ENCODE results near the gene HAUS5.
"Not testable (repeated sequence)": the region's sequence is repeated elsewhere in the genome, so short reads cannot be mapped to it uniquely, and the experiment has no call there.

HAUS5 gene

GRCh38 chr19:35612559-35613321, at the start of gene HAUS5:
HAUS5 (plus strand) TSS chr19:35612735; CDS start chr19:35612795, 60 bp downstream.
- intact Hi-C loops (cut with DNase I) = loop anchor here (2.0 kb wide), 1 partner anchor 16 kb away; the partner anchor contains the start of gene RBM42
- peak; percentile 87 to 97 (median 94) for DNase-seq

- intact Hi-C loops (cut with DNase I) = no loop called here
- no peak for DNase-seq
Observed at GRCh38 chr19:35562776-35563175, 49.8 kb upstream of the HAUS5 start.

DNA sequence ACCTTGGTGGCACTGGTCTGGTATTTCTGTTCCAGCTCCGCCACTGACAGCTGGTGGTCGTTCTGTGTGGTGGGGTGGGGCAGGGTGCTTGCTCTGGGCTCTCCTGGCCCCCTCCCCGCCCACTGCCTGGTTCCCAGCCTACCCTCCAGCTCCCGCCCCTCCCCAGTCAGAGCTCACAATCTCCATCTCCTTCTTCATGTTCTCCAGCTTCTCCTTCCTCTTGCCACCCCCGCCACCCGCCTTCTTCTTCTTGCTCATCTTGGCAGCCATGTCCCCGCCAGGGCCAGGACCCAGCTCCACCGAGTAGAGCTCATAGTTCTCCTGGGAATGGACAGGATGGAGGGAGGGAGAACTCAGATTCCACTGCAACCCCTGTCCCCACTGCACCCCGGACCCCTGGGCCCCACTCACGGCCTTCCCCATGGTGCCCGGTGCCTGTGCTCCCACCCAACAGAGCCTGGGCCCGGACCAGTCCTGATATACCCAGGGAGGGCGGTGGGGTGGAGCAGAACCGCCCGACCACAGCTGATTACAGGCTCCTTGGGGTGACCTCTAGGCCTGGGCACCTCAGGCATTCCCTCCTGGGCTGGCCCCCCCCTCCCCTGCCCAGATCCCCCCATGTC, 49.2 kb upstream of the HAUS5 start, which contains the start of gene ATP4A:
Gene ATP4A, minus strand, starts transcription at position 452 of the 623 bp plus-strand sequence. Its CDS starts 29 bp downstream, at position 423.
- intact Hi-C loops (cut with DNase I) = no loop called here
- DNase-seq = no peak

DNA sequence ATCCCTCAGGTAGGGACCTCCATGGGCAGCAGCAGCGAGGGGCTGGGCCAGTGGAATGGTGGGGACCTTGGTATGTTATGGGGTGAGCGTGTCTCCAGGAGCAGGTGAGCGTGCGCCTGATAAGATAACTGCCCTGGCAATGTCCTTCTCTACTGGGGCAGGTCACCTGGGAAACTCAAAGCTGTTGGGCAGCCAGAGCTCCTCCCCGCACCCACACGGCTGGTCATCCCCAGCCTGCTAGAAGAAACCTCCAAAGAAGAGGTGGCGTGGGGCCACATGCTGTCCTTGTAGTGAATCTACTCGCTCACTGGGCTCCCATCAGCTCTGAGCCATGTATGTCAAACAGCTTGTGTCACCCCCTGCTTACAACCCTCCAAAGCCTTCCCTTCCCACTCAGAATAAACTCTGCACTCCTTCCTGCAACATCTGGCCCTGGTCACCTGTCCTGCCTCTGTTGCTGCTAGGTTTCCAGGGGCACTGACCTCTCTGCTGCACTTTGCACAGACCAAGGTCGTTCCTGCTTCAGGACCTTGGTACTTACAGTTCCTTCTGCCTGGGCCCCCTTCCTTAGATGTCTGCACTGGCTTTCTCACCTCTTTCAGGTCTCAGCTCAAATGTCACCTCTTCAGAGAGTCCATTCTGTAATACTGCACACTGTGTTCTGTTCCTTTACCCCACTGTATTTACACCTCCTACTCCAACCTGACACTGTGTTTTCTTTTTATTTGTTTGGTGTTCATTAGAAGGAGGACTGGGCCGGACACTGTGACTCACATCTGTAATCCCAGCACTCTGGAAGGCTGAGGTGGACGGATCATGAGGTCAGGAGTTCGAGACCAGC, 47.3 kb upstream of the HAUS5 start:
- intact Hi-C loops (cut with DNase I) = no loop called here
- no peak for DNase-seq

GRCh38 chr19:35566738-35567137, 45.8 kb upstream of the HAUS5 start:
- DNase-seq = no peak
- intact Hi-C loops (cut with DNase I) = no loop called here

GRCh38 chr19:35569281-35569781, 43.2 kb upstream of the HAUS5 start:
- intact Hi-C loops (cut with DNase I) = no loop called here
- no peak for DNase-seq

GRCh38 chr19:35571406-35571965, 41.0 kb upstream of the HAUS5 start:
- no peak for DNase-seq
- intact Hi-C loops (cut with DNase I) = no loop called here

DNA sequence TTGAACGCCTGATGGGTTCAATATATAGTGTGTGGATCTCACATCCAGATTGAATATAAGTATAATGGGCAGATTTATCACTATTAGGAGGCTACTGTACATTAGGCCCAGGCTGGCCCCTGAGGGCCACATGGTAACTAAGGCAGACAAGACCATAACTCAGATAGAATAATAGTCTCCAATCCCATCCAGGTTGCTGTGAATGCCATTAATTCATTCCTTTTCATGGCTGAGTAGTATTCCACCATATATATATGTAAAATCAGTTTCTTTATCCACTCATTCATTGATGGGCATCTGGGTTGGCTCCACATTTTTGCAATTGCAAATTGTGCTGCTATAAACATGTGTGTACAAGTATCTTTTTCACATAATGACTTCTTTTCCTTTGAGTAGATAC, 34.6 kb upstream of the HAUS5 start:
- no peak for DNase-seq
- intact Hi-C loops (cut with DNase I) = no loop called here

GRCh38 chr19:35578707-35579106, 33.8 kb upstream of the HAUS5 start:
- intact Hi-C loops (cut with DNase I) = no loop called here
- DNase-seq = no peak

DNA sequence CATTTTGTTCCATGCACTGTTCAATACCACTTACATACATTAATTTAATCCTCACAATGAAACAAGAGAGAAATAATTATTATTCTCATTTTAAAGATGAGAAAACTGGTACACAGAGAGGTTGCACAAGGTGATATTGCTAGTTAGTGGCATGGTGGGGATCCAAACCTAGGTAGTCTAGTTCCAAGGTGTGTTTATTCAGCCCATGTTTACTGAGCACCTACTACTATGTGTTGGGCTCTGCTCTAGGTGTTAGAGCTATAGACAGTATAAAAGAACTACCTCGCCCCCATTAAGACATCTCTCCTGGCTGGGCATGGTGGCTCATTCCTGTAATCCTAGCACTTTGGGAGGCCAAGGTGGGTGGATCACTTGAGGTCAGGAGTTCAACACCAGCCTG, 29.8 kb upstream of the HAUS5 start:
- intact Hi-C loops (cut with DNase I) = no loop called here
- no peak for DNase-seq

DNA sequence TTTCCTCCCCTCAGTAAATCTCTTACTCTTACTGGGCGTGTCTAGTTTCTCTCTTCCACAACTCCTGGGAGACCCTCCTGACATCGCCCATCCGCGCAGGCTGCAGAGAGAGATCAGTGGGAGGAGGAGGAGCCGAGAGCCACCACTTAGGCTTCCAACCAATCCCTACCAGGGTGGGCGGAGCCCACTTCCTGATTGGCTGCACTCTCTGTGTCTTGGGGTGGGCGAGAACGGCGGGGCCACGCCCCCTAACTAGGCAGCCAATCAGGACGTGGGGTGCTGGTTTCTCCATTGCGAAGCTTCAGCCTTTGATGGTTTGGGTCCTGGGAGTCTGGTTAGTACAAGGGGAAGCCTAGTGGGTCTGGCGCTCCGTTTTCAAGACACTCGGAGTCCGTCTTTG, 26.7 kb upstream of the HAUS5 start, which contains the start of gene PMIS2:
Gene PMIS2, plus strand, starts transcription at position 326 of the 400 bp plus-strand sequence. CDS start 87 bp downstream, outside the sequence.
- intact Hi-C loops (cut with DNase I) = no loop called here
- peak in 6 of 42 donors; percentile 9 to 34 (median 16) for DNase-seq

- intact Hi-C loops (cut with DNase I) = no loop called here
- DNase-seq = no peak
Observed at GRCh38 chr19:35587321-35587720, 25.2 kb upstream of the HAUS5 start.

GRCh38 chr19:35590875-35591274, 21.7 kb upstream of the HAUS5 start:
- no peak for DNase-seq
- intact Hi-C loops (cut with DNase I) = no loop called here

DNA sequence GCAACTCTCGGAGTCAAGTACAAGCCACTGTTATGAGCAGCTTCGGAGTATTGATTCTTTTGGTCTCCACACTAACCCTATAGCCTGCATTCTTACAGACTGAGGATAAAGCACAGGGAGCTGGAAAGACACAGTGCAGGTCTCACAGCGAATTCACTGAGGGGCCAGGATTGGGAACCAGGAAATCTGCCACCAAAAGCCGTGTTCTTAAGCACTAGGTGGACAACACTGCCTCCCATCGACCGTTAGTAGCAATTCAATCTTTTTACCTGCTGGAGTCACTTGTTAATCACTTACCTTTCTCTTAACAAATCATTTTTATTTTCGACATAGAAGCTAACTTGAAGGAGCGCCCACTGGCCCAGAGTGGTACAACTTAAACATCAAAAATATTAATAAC, 20.3 kb upstream of the HAUS5 start:
- intact Hi-C loops (cut with DNase I) = no loop called here
- DNase-seq = peak in 21 of 42 donors; percentile 7 to 53 (median 27)

- DNase-seq; intact Hi-C loops (cut with DNase I): not testable (repeated sequence)
Observed at GRCh38 chr19:35595026-35595425, 17.5 kb upstream of the HAUS5 start.

GRCh38 chr19:35595928-35596327, 16.6 kb upstream of the HAUS5 start:
- intact Hi-C loops (cut with DNase I) = no loop called here
- DNase-seq = no peak

- intact Hi-C loops (cut with DNase I) = no loop called here
- no peak for DNase-seq
Observed at GRCh38 chr19:35596366-35596999, 16.1 kb upstream of the HAUS5 start.

GRCh38 chr19:35601971-35602370, 10.6 kb upstream of the HAUS5 start:
- intact Hi-C loops (cut with DNase I) = no loop called here
- DNase-seq = no peak

DNA sequence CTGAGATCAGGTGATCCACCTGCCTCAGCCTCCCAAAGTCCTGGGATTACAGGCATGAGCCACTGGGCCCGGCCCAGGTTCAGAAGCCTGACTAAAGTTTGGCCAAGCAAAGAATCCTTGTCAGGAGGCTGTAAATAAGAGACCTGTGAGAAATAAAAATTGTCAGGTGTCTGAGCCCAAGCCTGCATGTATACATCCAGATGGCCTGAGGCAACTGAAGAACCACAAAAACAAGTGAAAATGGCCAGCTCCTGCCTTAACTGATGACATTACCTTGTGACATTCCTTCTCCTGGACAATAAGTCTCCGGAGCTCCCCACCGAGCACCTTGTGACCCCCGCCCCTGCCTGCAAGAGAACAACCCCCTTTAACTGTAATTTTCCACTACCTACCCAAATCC, 8.1 kb upstream of the HAUS5 start:
- intact Hi-C loops (cut with DNase I); DNase-seq: not testable (repeated sequence)
